Measurements from ENCODE around the gene CD164. TPM values are rescaled to one million over a fixed set of nuclear protein-coding genes. Genes with fewer than 3 reads are reported as not detected.

CD164 gene
- total and polyA plus RNA-seq, 4 donors: 131 to 300 (median 206) TPM

- Histone ChIP-seq H3K36me3 (ENCODE audit: control insufficient read depth in 4 of 4, insufficient read depth in 4 of 4, low read length in 4 of 4) (peaks cover 0 to 7% (median 4%) of the 10 kb centered on the region in 4 donors), H3K4me1 (ENCODE audit: control insufficient read depth in 5 of 5, insufficient read depth in 5 of 5, low read length in 5 of 5) (peaks cover 0 to 12% (median 5%) of the 10 kb centered on the region in 5 donors), H3K27ac (ENCODE audit: low read depth in 1 of 2, low read length in 1 of 2) (no peak overlapping the region), H3K9ac (ENCODE audit: insufficient read depth in 1 of 2, low read length in 2 of 2) (no peak overlapping the region), H3K27me3 (ENCODE audit: control insufficient read depth in 3 of 3, insufficient read depth in 3 of 3, low read length in 2 of 3) (no peaks in the 10 kb centered on the region), H3K9me3 (ENCODE audit: control insufficient read depth in 4 of 4, insufficient read depth in 3 of 4, low read length in 3 of 4) (peaks cover 0 to 2% (median under 1%) of the 10 kb centered on the region in 4 donors), H3K4me3 (no peak overlapping the region)
- TF ChIP-seq CTCF (IDR thresholded peaks at IDR 0.05; ENCODE audit: control extremely low read depth, extremely low read depth): no peak
- ATAC-seq (ENCODE audit: insufficient read depth, low FRiP score) (no peak), DNase-seq (peak in 1 of 3 donors; percentile 21)
- 86 to 88% methylated on average over 5 of the region's 5 CpGs for WGBS, 2 donors
These were observed 30.8 kb downstream of the CD164 start for GRCh38 chr6:109351231-109352130.

- Histone ChIP-seq H3K27ac (ENCODE audit: low read depth in 1 of 2, low read length in 1 of 2) (peak overlapping the region in 1 of 2 donors; percentile 45), H3K4me3 (no peak overlapping the region), H3K36me3 (ENCODE audit: control insufficient read depth in 4 of 4, insufficient read depth in 4 of 4, low read length in 4 of 4) (peaks cover 0 to 1% (median 0%) of the 10 kb centered on the region in 4 donors), H3K4me1 (ENCODE audit: control insufficient read depth in 5 of 5, insufficient read depth in 5 of 5, low read length in 5 of 5) (peaks cover 0 to 14% (median 5%) of the 10 kb centered on the region in 5 donors), H3K9me3 (ENCODE audit: control insufficient read depth in 4 of 4, insufficient read depth in 3 of 4, low read length in 3 of 4) (no peaks in the 10 kb centered on the region), H3K9ac (ENCODE audit: insufficient read depth in 1 of 2, low read length in 2 of 2) (no peak overlapping the region), H3K27me3 (ENCODE audit: control insufficient read depth in 3 of 3, insufficient read depth in 3 of 3, low read length in 2 of 3) (no peaks in the 10 kb centered on the region)
- WGBS, 2 donors: 27 to 43% methylated on average over 3 of the region's 3 CpGs
- DNase-seq: peak; percentile 58 to 92 (median 81)
- no peak for TF ChIP-seq CTCF (IDR thresholded peaks at IDR 0.05; ENCODE audit: control extremely low read depth, extremely low read depth)
- peak; percentile 70 for ATAC-seq (ENCODE audit: insufficient read depth, low FRiP score)
These were observed 32.8 kb downstream of the CD164 start for GRCh38 chr6:109349419-109349987.

- no peaks in the 10 kb centered on the region for H3K9me3 ChIP-seq (ENCODE audit: control insufficient read depth in 4 of 4, insufficient read depth in 3 of 4, low read length in 3 of 4)
- WGBS, 2 donors: 88 to 92% methylated on average over 8 of the region's 8 CpGs
- ATAC-seq (ENCODE audit: insufficient read depth, low FRiP score): no peak
- no peak overlapping the region for H3K4me3 ChIP-seq
- DNase-seq: no peak
- no peaks in the 10 kb centered on the region for H3K27me3 ChIP-seq (ENCODE audit: control insufficient read depth in 3 of 3, insufficient read depth in 3 of 3, low read length in 2 of 3)
- H3K4me1 ChIP-seq (ENCODE audit: control insufficient read depth in 5 of 5, insufficient read depth in 5 of 5, low read length in 5 of 5): peaks cover 0 to 16% (median 5%) of the 10 kb centered on the region in 5 donors
- no peak for TF ChIP-seq CTCF (IDR thresholded peaks at IDR 0.05; ENCODE audit: control extremely low read depth, extremely low read depth)
- no peaks in the 10 kb centered on the region for H3K36me3 ChIP-seq (ENCODE audit: control insufficient read depth in 4 of 4, insufficient read depth in 4 of 4, low read length in 4 of 4)
- H3K9ac ChIP-seq (ENCODE audit: insufficient read depth in 1 of 2, low read length in 2 of 2): no peak overlapping the region
- H3K27ac ChIP-seq (ENCODE audit: low read depth in 1 of 2, low read length in 1 of 2): no peak overlapping the region
These were observed 34.0 kb downstream of the CD164 start for GRCh38 chr6:109348226-109348625.

Measured in lung (tissue), 12 donors.